ENCODE data around the gene PARVB. TPM values are rescaled to one million over a fixed set of nuclear protein-coding genes. Genes with fewer than 3 reads are reported as not detected.
"Not testable (repeated sequence)": the region's sequence is repeated elsewhere in the genome, so short reads cannot be mapped to it uniquely, and the experiment has no call there.

PARVB gene
- total RNA-seq, 1 donor from 2014 or later: 52.7 TPM

- intact Hi-C loops (cut with micrococcal nuclease): no loop called here
These were observed 25.6 kb downstream of the PARVB start for GRCh38 chr22:44049486-44050231.

GRCh38 chr22:44050766-44051355 is 26.8 kb downstream of the PARVB start:
- intact Hi-C loops (cut with micrococcal nuclease): no loop called here

GRCh38 chr22:44051358-44051757 is 27.3 kb downstream of the PARVB start:
- intact Hi-C loops (cut with micrococcal nuclease): no loop called here

GRCh38 chr22:44051961-44052360 is 27.9 kb downstream of the PARVB start:
- intact Hi-C loops (cut with micrococcal nuclease): no loop called here

GRCh38 chr22:44055805-44056204 is 31.7 kb downstream of the PARVB start:
- intact Hi-C loops (cut with micrococcal nuclease): no loop called here

- intact Hi-C loops (cut with micrococcal nuclease): not testable (repeated sequence)
These were observed 32.5 kb downstream of the PARVB start for GRCh38 chr22:44056649-44057048.

- intact Hi-C loops (cut with micrococcal nuclease): no loop called here
These were observed 33.4 kb downstream of the PARVB start for GRCh38 chr22:44057401-44057987.

GRCh38 chr22:44063462-44064371 is 39.6 kb downstream of the PARVB start:
- intact Hi-C loops (cut with micrococcal nuclease): no loop called here

GRCh38 chr22:44067033-44067432 is 42.9 kb downstream of the PARVB start:
- intact Hi-C loops (cut with micrococcal nuclease): no loop called here

GRCh38 chr22:44067901-44068300 is 43.8 kb downstream of the PARVB start:
- intact Hi-C loops (cut with micrococcal nuclease): no loop called here

- intact Hi-C loops (cut with micrococcal nuclease): no loop called here
These were observed 44.5 kb downstream of the PARVB start for GRCh38 chr22:44068422-44069191.

GRCh38 chr22:44070029-44070428 is 45.9 kb downstream of the PARVB start:
- intact Hi-C loops (cut with micrococcal nuclease): no loop called here

GRCh38 chr22:44071781-44072326 is 47.8 kb downstream of the PARVB start:
- intact Hi-C loops (cut with micrococcal nuclease): no loop called here

- intact Hi-C loops (cut with micrococcal nuclease): no loop called here
These were observed 50.4 kb downstream of the PARVB start for GRCh38 chr22:44074337-44074984.

GRCh38 chr22:44075022-44075421 is 50.9 kb downstream of the PARVB start:
- intact Hi-C loops (cut with micrococcal nuclease): no loop called here

GRCh38 chr22:44075670-44076069 is 51.6 kb downstream of the PARVB start:
- intact Hi-C loops (cut with micrococcal nuclease): no loop called here

GRCh38 chr22:44076825-44077224 is 52.7 kb downstream of the PARVB start:
- intact Hi-C loops (cut with micrococcal nuclease): no loop called here

- intact Hi-C loops (cut with micrococcal nuclease): loop anchor here (5.0 to 10.0 kb wide), 2 partner anchors 484 to 546 kb away; no protein-coding TSS in a partner anchor
These were observed 57.1 kb downstream of the PARVB start for GRCh38 chr22:44080936-44081861.

- intact Hi-C loops (cut with micrococcal nuclease): loop anchor here (5.0 to 10.0 kb wide), 2 partner anchors 482 to 544 kb away; no protein-coding TSS in a partner anchor
These were observed 58.7 kb downstream of the PARVB start for GRCh38 chr22:44082801-44083200.
